NB4 (cell line): Measurements from ENCODE around the gene RFX3.

ENCODE experiments used
- DNase-seq: peaks from one replicate; pipeline ENCODE4 v3.0.0; 2010; ENCODE audit warnings: low read depth
- H3K4me3 ChIP-seq: one replicate; pipeline ENCODE4 v1.5.1; 2011; ENCODE audit warnings: mild to moderate bottlenecking, low read depth, low read length, moderate library complexity
- MAX ChIP-seq: IDR thresholded peaks from 2 replicates; pipeline ENCODE4 v1.6.1; 2011; ENCODE audit warnings: low read depth, low read length
- MYC ChIP-seq: IDR thresholded peaks from 2 replicates; pipeline ENCODE4 v1.6.1; 2011; ENCODE audit warnings: low read depth, low read length
- POLR2A ChIP-seq: IDR thresholded peaks from 2 replicates; pipeline ENCODE4 v1.6.1; 2011; ENCODE audit warnings: mild to moderate bottlenecking; ENCODE audit not compliant: insufficient read length; ENCODE audit errors: extremely low read depth
- TF ChIP-seq, protein P1 (sequence below): IDR thresholded peaks from one replicate; pipeline ENCODE4 v1.5.1; 2012; ENCODE audit warnings: low read depth, low read length

RFX3 gene

GRCh38 chr9:3433754-3434153 lies 92.0 kb downstream of the RFX3 start:
- no peak overlapping the region for H3K4me3 ChIP-seq
- DNase-seq, result no peak
- TF ChIP-seq, protein P1, sequence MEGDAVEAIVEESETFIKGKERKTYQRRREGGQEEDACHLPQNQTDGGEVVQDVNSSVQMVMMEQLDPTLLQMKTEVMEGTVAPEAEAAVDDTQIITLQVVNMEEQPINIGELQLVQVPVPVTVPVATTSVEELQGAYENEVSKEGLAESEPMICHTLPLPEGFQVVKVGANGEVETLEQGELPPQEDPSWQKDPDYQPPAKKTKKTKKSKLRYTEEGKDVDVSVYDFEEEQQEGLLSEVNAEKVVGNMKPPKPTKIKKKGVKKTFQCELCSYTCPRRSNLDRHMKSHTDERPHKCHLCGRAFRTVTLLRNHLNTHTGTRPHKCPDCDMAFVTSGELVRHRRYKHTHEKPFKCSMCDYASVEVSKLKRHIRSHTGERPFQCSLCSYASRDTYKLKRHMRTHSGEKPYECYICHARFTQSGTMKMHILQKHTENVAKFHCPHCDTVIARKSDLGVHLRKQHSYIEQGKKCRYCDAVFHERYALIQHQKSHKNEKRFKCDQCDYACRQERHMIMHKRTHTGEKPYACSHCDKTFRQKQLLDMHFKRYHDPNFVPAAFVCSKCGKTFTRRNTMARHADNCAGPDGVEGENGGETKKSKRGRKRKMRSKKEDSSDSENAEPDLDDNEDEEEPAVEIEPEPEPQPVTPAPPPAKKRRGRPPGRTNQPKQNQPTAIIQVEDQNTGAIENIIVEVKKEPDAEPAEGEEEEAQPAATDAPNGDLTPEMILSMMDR, result no peak
- TF ChIP-seq MAX (no peak), POLR2A (no peak), MYC (no peak)

DNA sequence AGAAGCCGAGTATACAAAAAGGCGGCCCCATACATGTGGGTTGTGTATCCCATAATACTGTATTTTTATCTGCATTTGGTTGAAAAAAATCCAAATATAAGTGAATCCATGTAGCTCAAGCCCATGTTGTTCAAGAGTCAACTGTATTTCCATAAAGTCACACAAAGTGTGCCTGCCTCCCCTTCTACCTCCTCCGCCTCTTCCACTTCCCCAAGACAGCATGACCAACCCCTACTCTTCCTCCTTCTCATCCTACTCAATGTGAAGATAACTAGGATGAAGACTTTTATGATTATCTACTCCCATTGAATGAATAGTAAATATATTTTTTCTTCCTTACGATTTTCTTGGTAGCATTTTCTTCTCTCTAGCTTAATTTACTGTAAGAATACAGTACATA lies 92.7 kb downstream of the RFX3 start:
- H3K4me3 ChIP-seq, result no peak overlapping the region
- TF ChIP-seq POLR2A (no peak), MAX (no peak), MYC (no peak)
- TF ChIP-seq, protein P1, result no peak
- DNase-seq, result no peak

GRCh38 chr9:3431890-3432289 lies 93.9 kb downstream of the RFX3 start:
- no peak overlapping the region for H3K4me3 ChIP-seq
- no peak for DNase-seq
- TF ChIP-seq MYC (no peak), POLR2A (no peak), MAX (no peak)
- TF ChIP-seq, protein P1, result no peak

GRCh38 chr9:3419893-3420292 lies 105.9 kb downstream of the RFX3 start:
- H3K4me3 ChIP-seq, result no peak overlapping the region
- TF ChIP-seq POLR2A (no peak), MYC (no peak), MAX (no peak)
- TF ChIP-seq, protein P1, result no peak
- no peak for DNase-seq

DNA sequence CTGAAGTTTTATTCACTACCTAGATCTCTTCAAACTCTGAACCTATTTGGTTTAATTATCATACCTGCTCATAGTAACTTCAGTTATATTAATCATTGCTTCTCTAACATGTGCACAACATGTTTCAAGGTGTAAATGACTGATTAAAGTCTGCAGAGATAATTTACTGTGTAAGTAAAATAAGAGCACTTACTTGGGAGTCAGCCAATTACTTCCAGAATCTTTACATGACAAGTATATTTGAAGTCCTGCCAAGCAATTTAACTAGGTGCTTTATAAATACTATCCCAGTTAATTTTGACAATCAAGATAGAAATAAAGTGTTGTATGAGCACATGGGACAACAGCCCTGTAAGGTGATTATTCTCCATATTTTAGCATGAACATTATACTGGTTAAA lies 109.9 kb downstream of the RFX3 start:
- TF ChIP-seq MAX (no peak), MYC (no peak), POLR2A (no peak)
- TF ChIP-seq, protein P1, result no peak
- DNase-seq, result no peak

GRCh38 chr9:3413984-3414383 lies 111.8 kb downstream of the RFX3 start:
- TF ChIP-seq, protein P1, result no peak
- TF ChIP-seq POLR2A (no peak), MAX (no peak), MYC (no peak)
- DNase-seq, result no peak
- no peak overlapping the region for H3K4me3 ChIP-seq

More for the DNA sequence above, 109.9 kb downstream of the RFX3 start:
- no peak overlapping the region for H3K4me3 ChIP-seq
